AML-193 (cell line): ENCODE results near the gene ATAD1.
"Not testable (repeated sequence)": the region's sequence is repeated elsewhere in the genome, so short reads cannot be mapped to it uniquely, and the experiment has no call there.

Experiments used
- DNase-seq, 2 experiments: peaks; one replicate each; lab custom pipeline; 2025; lab: John Stamatoyannopoulos, UW

The ATAD1 gene

GRCh38 chr10:87846023-87846422 is 28.0 kb upstream of the ATAD1 start:
- DNase-seq = no peak

DNA sequence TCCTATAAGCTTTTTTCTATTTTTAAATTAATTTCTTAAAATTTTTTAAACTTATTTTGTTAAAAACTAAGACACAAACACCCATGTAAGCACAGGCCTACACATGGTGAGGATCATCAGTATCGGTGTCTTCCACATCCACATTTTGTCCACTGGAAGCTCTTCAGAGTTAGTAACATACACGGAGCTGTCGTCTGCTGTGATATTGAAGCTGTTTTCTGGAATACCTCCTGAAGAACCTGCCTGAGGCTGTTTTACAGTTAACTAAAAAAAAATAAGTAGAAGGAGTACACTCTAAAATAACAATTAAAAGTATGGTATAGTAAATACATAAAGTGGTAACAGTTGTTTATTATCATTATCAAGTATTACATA is 27.6 kb upstream of the ATAD1 start:
- no peak for DNase-seq

GRCh38 chr10:87844837-87845623 is 27.0 kb upstream of the ATAD1 start:
- no peak for DNase-seq

DNA sequence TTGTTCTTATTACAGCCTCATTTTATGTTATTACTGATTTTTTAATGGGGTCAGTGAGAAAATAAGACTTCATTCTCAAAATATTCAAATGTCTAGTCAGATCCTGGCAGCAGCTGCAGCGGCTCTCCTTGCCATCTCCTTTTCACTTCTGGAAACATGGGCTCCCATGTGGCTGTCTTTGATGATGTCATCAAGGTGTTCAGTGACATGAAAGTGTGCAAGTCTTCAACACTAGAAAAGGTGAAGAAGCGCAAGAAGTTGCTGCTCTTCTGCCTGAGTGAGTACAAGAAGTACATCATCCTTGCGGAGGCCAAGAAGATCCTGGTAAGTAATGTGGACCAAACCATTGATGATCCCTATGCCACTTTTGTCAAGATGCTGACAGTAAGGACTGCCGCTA is 25.7 kb upstream of the ATAD1 start:
- DNase-seq = no peak

DNA sequence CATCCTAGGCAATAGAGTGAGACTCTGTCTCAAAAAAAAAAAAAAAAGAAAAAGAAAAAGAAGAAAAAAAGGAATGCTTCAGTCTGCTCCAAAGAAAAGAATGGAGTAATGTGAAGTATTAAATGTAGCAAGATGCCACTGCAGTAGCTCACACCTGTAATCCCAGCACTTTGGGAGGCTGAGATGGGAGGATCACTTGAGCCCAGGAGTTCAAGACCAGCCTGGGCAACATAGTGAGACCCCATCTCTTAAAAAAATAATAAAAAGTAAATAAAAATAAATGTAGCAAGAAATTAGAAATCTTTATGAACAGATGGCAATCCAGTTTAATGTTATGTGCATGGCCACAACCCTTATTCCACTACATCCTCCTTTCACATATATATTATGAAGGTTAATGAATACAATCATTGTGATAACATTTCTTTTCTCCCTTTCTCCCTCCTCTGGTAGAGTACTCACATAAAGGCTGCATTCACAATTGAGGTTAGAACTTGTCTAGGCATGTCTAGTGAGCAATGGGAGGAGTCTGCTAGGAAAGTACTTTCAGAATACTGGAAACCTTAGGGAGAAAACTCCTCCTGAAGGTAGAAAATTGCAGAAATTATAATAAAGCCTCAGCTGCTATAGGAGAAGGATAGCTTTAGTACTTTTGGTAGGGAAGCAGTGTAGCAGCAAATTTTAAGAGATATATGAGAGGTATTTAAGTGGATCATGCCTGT is 24.9 kb upstream of the ATAD1 start:
- no peak for DNase-seq

DNA sequence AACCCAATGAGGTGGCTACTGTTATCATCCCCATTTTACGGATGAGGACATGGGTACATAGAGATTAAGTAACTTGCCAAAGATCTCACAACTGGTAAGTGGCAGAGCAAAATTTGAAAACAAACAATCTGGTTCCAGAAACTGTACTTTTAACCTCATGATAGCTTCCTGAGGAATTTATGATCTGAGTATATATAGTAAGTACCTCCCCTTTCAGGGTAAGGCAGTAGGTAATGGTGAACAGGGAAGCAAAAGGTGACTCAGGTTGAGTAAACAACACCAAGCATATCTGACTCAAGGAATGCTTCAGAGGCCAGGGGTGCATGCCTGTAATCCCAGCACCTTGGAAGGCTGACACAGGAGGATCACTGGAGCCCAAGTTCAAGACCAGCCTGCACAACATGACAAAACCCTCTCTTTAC is 24.2 kb upstream of the ATAD1 start:
- DNase-seq = no peak

- DNase-seq = no peak
These were observed 23.2 kb upstream of the ATAD1 start for GRCh38 chr10:87841186-87841585.

DNA sequence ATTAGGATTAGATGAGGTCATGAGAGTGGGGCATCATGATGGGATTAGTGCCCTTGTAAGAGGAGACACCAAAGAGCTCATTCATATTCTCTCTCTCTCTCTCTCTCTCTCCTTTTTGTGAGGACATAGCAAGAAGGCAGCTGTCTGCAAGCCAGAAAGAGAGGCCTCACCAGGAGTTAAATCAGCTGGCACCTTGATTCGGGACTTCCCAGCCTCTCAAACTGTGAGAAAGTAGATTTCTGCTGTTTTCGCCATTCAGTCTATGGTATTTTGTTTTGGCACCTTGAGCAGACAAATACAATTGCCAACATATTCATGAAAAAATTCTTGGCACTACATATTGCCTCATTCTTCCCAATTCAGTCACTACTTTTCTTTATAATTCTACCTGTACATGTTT is 20.6 kb upstream of the ATAD1 start:
- no peak for DNase-seq

- peak; percentile 50 to 56 for DNase-seq
These were observed 19.4 kb upstream of the ATAD1 start for GRCh38 chr10:87837445-87837844.

DNA sequence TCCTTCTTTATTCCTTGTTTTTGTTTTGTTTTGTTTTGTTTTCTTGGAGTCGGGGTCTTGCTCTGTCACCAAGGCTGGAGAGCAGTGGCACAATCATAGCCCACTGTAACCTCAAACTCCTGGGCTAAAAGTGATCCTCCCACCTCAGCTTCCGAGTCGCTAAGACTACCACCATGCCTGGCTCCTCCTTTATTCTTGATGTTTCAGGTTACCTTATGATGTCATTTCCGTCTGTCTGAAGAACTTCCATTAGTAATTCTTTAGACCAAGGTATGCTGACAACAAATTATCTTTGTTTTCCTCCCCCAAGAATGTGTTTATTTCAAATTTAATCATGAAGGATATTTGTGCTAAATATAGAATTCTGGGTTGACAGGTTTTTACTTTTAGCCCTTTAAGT is 18.1 kb upstream of the ATAD1 start:
- no peak for DNase-seq

- no peak for DNase-seq
These were observed 12.1 kb upstream of the ATAD1 start for GRCh38 chr10:87829986-87830729.

- not testable (repeated sequence) for DNase-seq
These were observed 11.0 kb upstream of the ATAD1 start for GRCh38 chr10:87829051-87829450.

GRCh38 chr10:87827681-87828080 is 9.7 kb upstream of the ATAD1 start:
- DNase-seq = no peak

DNA sequence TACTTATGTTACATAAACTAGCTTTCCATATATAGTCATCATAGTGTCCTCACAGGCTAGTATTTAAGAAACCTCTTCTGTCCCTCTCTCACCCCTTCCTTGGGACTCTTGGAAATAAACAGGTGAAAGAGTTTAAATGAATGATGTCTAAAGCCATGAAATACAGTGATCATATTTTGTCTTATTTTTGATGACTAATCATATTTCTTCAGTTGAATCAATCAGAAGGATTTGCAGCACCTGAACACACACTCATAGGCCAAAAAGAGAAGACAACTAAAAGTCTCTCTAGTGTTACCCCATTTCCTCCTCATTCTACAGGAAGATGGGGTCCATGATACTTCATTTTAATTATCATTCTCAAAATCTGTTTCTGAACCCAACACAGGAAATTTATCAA is 8.6 kb upstream of the ATAD1 start:
- DNase-seq = no peak

DNA sequence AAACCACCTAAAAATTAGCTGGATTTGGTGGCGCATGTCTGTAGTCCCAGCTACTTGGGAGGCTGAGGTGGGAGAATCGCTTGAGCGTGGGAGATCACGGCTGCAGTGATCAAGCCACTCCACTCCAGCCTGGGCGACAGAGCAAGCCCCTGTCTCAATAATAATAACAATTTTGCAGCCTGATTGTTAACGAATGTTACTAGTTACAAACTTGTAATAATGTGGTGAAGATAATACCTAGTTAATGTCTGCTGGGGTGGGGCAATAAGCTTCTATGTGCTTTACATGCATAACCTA is 1.2 kb upstream of the ATAD1 start:
- DNase-seq = no peak

DNA sequence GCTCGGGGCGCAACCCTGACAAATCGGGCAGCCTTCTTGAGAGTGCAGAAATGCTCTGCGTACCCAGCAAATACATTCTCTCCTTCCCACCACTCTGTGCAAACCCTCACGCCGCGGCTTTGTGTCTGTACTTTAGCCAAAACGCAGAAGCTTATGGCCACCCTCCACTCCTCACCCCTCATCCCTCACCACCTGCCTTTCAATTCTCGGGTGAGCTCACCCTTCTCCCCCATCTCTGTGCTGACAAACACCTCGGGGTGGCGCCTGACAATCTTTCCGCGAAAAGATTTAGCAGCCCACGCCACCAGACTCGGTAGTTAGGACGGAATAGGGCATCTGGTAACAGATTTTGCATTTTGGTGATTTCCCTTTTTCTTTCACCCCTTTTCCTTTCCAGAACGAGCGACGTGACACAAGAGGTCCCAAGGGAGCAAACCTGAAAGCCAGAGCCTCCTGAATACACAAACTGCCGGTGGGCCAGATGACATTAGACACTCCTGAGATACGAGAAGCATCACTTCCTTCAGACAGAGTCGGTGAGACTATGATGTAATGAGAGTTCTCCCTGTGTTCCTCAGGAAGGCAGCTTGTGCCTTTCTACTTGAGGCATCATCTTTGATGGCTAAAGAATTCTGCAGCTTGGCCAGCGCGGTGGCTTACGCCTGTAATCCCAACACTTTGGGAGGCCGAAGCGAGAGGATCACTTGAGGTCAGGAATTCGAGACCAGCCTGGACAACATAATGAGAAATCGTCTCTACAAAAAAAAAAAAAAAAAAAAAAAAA is 671 bp upstream of the ATAD1 start:
- peak; percentile 39 to 41 for DNase-seq

GRCh38 chr10:87816898-87817608 is 973 bp downstream of the ATAD1 start:
- peak in 1 of 2 experiments; percentile 44 for DNase-seq

- peak; percentile 14 to 31 for DNase-seq
These were observed 1.7 kb downstream of the ATAD1 start for GRCh38 chr10:87816163-87816897.

GRCh38 chr10:87804939-87805569 is 13.0 kb downstream of the ATAD1 start:
- DNase-seq = no peak

- no peak for DNase-seq
These were observed 14.2 kb downstream of the ATAD1 start for GRCh38 chr10:87803831-87804230.
